Cerebellar cortex (tissue), 1 donor: ENCODE results near the gene RHOU.
"Not testable (repeated sequence)": the region's sequence is repeated elsewhere in the genome, so short reads cannot be mapped to it uniquely, and the experiment has no call there.

Experiments used
- DNase-seq: peaks from one replicate; pipeline ENCODE4 v3.0.0-alpha.2; 2015; ENCODE audit warnings: low spot score

Gene RHOU

GRCh38 chr1:228734881-228735801 is at the start of gene RHOU:
RHOU (plus strand) TSS chr1:228735479; CDS start chr1:228735743, 264 bp downstream.
- peak; percentile 12 for DNase-seq

- DNase-seq: no peak
Measured at GRCh38 chr1:228687587-228687986, 47.7 kb upstream of the RHOU start.

- DNase-seq: no peak
Measured at GRCh38 chr1:228689255-228689654, 46.0 kb upstream of the RHOU start.

- DNase-seq: no peak
Measured at GRCh38 chr1:228691211-228691610, 44.1 kb upstream of the RHOU start.

GRCh38 chr1:228691926-228692325 is 43.4 kb upstream of the RHOU start:
- DNase-seq: peak; percentile 22

- DNase-seq: not testable (repeated sequence)
Measured at GRCh38 chr1:228694447-228694846, 40.8 kb upstream of the RHOU start.

- no peak for DNase-seq
Measured at GRCh38 chr1:228695015-228695955, 40.0 kb upstream of the RHOU start.

GRCh38 chr1:228697207-228698016 is 37.9 kb upstream of the RHOU start:
- peak; percentile 3 for DNase-seq

GRCh38 chr1:228698017-228698329 is 37.3 kb upstream of the RHOU start:
- DNase-seq: no peak

GRCh38 chr1:228702433-228702832 is 32.8 kb upstream of the RHOU start:
- no peak for DNase-seq

GRCh38 chr1:228706305-228706704 is 29.0 kb upstream of the RHOU start:
- no peak for DNase-seq

GRCh38 chr1:228717081-228717480 is 18.2 kb upstream of the RHOU start:
- no peak for DNase-seq

- no peak for DNase-seq
Measured at GRCh38 chr1:228721407-228721806, 13.9 kb upstream of the RHOU start.

- no peak for DNase-seq
Measured at GRCh38 chr1:228723287-228723686, 12.0 kb upstream of the RHOU start.

GRCh38 chr1:228723921-228724320 is 11.4 kb upstream of the RHOU start:
- DNase-seq: no peak

GRCh38 chr1:228725178-228725577 is 10.1 kb upstream of the RHOU start:
- DNase-seq: no peak

- DNase-seq: no peak
Measured at GRCh38 chr1:228727681-228728171, 7.6 kb upstream of the RHOU start.

GRCh38 chr1:228732426-228732825 is 2.9 kb upstream of the RHOU start:
- no peak for DNase-seq

- no peak for DNase-seq
Measured at GRCh38 chr1:228733576-228733975, 1.7 kb upstream of the RHOU start.

- DNase-seq: no peak
Measured at GRCh38 chr1:228735871-228736586, 750 bp downstream of the RHOU start.

GRCh38 chr1:228736844-228737445 is 1.7 kb downstream of the RHOU start:
- DNase-seq: no peak
